Measurements from ENCODE around the gene TPX2. TPM values are rescaled to one million over a fixed set of nuclear protein-coding genes. Genes with fewer than 3 reads are reported as not detected.

The TPX2 gene
- total and polyA plus RNA-seq, 10 of the 15 experiments (the other 5 are each of a cell fraction or from before 2014, with no cell fraction given): 29.7 to 144 (median 89.0) TPM

DNA sequence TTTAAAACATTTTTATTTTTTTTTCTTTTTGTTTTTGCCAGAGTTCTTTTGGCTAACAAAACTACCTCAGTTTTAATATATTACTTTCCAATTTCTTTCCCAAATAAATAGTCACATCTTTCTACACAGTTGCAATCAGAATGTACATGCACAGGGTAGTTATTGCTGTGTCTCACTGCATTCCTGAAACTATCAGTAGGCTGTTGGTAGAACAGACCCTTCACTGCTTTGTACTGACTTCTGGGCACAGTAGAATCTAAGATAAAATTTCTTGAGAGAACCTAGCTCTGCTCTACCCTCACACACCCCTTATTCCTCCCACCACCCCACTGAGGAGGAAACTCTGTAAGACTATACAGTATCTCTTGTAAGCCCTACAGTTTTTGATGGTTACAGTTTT is 19.9 kb downstream of the TPX2 start:
- no peak for FAIRE-seq
- intact Hi-C loops (cut with micrococcal nuclease; ENCODE audit: unreplicated experiment): no loop called here
- Histone ChIP-seq H3K27ac (ENCODE audit: control insufficient read depth, insufficient read depth) (no peak overlapping the region), H4K20me1 (ENCODE audit: control insufficient read depth, insufficient read depth) (no peaks in the 10 kb centered on the region), H3K9ac (ENCODE audit: control insufficient read depth, insufficient read depth, low read length) (no peak overlapping the region), H3K9me3 (replicated peaks; ENCODE audit: control insufficient read depth, insufficient read depth, low read length) (no peaks in the 10 kb centered on the region), H3K79me2 (ENCODE audit: control insufficient read depth, insufficient read depth, low read length) (peaks cover 15% of the 10 kb centered on the region), H3K4me1 (ENCODE audit: control insufficient read depth, insufficient read depth, low read length) (no peaks in the 10 kb centered on the region), H3K27me3 (replicated peaks in 1 of 2; ENCODE audit: control insufficient read depth in 2 of 2, insufficient read depth in 2 of 2, low read length in 1 of 2) (no peaks in the 10 kb centered on the region), H3K4me2 (ENCODE audit: control insufficient read depth, insufficient read depth) (no peak overlapping the region), H2AFZ (ENCODE audit: control insufficient read depth, low read depth, low read length) (no peak overlapping the region), H3K36me3 (ENCODE audit: control insufficient read depth in 2 of 2, insufficient read depth in 2 of 2, low read length in 1 of 2) (peaks cover 5 to 29% of the 10 kb centered on the region in 2 experiments; a peak in 3 of 4 replicates), H3K4me3 (no peak overlapping the region)
- ChIA-PET POLR2A (no interaction called here), RAD21 (ENCODE audit: unreplicated experiment) (no interaction called here), SMC1A (ENCODE audit: uncharacterized antibody, unreplicated experiment) (interaction anchor here (1.6 kb wide), 1 partner anchor 11 kb away, joined by 4 read pairs; no protein-coding TSS in a partner anchor), CTCF (interaction anchor here (1.0 kb wide), 1 partner anchor 35 kb away, joined by 3 read pairs; no protein-coding TSS in a partner anchor)
- TF ChIP-seq FOXM1 (IDR thresholded peaks at IDR 0.05; ENCODE audit: low read depth, low read length) (no peak), IKZF1 (conservative IDR thresholded peaks at IDR 0.05) (no peak), RBBP5 (conservative IDR thresholded peaks at IDR 0.05) (no peak)
- no peak for DNase-seq (ENCODE audit: low read depth, low spot score)
- no TSS peak for BruUV-seq (replicated peaks)
- ATAC-seq: no peak
- in situ Hi-C loops (cut with MboI): no loop called here

DNA sequence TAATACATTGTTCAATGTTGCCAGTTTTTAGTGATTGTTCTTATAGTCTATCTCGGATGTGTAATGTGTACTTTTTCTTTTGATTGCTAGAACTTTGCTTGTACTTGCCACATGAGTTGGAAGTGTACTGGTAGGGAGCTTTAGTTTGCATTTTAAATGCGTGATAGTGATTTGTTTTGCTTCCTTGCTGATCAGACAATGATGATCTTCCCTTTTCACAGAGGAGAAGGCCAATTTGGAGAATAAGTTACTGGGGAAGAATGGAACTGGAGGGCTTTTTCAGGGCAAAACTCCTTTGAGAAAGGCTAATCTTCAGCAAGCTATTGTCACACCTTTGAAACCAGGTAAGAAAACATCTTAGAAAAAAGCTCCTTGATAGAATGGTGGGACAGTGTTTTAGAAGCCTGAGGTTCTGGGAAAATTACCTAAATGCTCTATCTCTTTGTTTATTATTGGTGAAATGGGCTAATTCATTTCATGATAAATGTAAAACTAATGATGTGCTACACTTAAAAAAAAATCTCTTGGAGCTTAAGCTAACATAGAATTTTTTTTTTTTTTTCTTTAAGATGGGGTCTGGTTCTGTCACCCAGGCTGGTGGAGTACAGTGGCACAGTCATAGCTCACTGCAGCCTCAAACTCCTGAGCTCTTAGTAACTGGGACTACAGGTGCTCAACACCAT is 20.9 kb downstream of the TPX2 start:
- H3K27ac ChIP-seq (ENCODE audit: control insufficient read depth, insufficient read depth): no peak overlapping the region
- ChIA-PET SMC1A (ENCODE audit: uncharacterized antibody, unreplicated experiment) (interaction anchor here (0.5 to 1.6 kb wide), 3 partner anchors 12 to 32 kb away, joined by 3 to 4 read pairs (median 3); no protein-coding TSS in a partner anchor), RAD21 (ENCODE audit: unreplicated experiment) (no interaction called here), CTCF (interaction anchor here (0.6 to 1.3 kb wide), 3 partner anchors 10 to 35 kb away, joined by 3 read pairs; no protein-coding TSS in a partner anchor), POLR2A (interaction anchor here (0.6 to 0.7 kb wide), 3 partner anchors 14 to 185 kb away, joined by 3 to 4 read pairs (median 3); no protein-coding TSS in a partner anchor)
- TSS peak; percentile 31 for BruUV-seq (replicated peaks)
- no peak overlapping the region for H2AFZ ChIP-seq (ENCODE audit: control insufficient read depth, low read depth, low read length)
- H3K27me3 ChIP-seq (replicated peaks in 1 of 2; ENCODE audit: control insufficient read depth in 2 of 2, insufficient read depth in 2 of 2, low read length in 1 of 2): no peaks in the 10 kb centered on the region
- no peak for DNase-seq (ENCODE audit: low read depth, low spot score)
- in situ Hi-C loops (cut with MboI) (no loop called here), intact Hi-C loops (cut with micrococcal nuclease; ENCODE audit: unreplicated experiment) (no loop called here)
- peaks cover 5 to 32% of the 10 kb centered on the region in 2 experiments; a peak in 3 of 4 replicates for H3K36me3 ChIP-seq (ENCODE audit: control insufficient read depth in 2 of 2, insufficient read depth in 2 of 2, low read length in 1 of 2)
- WGBS (ENCODE audit: insufficient coverage, insufficient replicate concordance, low lambda C conversion rate, missing lambda C conversion rate): 70% methylated on average over 2 of the region's 2 CpGs
- no peak overlapping the region for H3K4me2 ChIP-seq (ENCODE audit: control insufficient read depth, insufficient read depth)
- no peak for ATAC-seq
- no peak overlapping the region for H3K4me3 ChIP-seq
- H3K4me1 ChIP-seq (ENCODE audit: control insufficient read depth, insufficient read depth, low read length): no peaks in the 10 kb centered on the region
- H4K20me1 ChIP-seq (ENCODE audit: control insufficient read depth, insufficient read depth): no peaks in the 10 kb centered on the region
- H3K9ac ChIP-seq (ENCODE audit: control insufficient read depth, insufficient read depth, low read length): no peak overlapping the region
- no peaks in the 10 kb centered on the region for H3K9me3 ChIP-seq (replicated peaks; ENCODE audit: control insufficient read depth, insufficient read depth, low read length)
- peaks cover 10% of the 10 kb centered on the region for H3K79me2 ChIP-seq (ENCODE audit: control insufficient read depth, insufficient read depth, low read length)
- FAIRE-seq: no peak
- TF ChIP-seq SMAD5 (IDR thresholded peaks at IDR 0.05; ENCODE audit: low read depth): no peak
- TF ChIP-seq CHD2 (IDR thresholded peaks at IDR 0.05; ENCODE audit: borderline replicate concordance, low read depth, low read length): no peak
- no peak for TF ChIP-seq BCL11A (IDR thresholded peaks at IDR 0.05; ENCODE audit: low read depth, low read length)
- TF ChIP-seq ZNF217 (IDR thresholded peaks at IDR 0.05): no peak
- TF ChIP-seq ZZZ3 (IDR thresholded peaks at IDR 0.05; ENCODE audit: control insufficient read depth, insufficient read length, low read depth): no peak
- TF ChIP-seq ZNF207 (IDR thresholded peaks at IDR 0.05; ENCODE audit: borderline replicate concordance): no peak
- TF ChIP-seq POLR2AphosphoS5 (IDR thresholded peaks at IDR 0.05; ENCODE audit: low read length): no peak
- no peak for TF ChIP-seq SPI1 (IDR thresholded peaks at IDR 0.05; ENCODE audit: borderline replicate concordance, insufficient read depth, low read depth, low read length)
- TF ChIP-seq TBL1XR1 (IDR thresholded peaks at IDR 0.05; ENCODE audit: low read depth, low read length): no peak
- TF ChIP-seq RFX5 (IDR thresholded peaks at IDR 0.05; ENCODE audit: low read depth, low read length): no peak
- TF ChIP-seq RUNX3 (IDR thresholded peaks at IDR 0.05; ENCODE audit: low read length): no peak
- TF ChIP-seq, protein P1, sequence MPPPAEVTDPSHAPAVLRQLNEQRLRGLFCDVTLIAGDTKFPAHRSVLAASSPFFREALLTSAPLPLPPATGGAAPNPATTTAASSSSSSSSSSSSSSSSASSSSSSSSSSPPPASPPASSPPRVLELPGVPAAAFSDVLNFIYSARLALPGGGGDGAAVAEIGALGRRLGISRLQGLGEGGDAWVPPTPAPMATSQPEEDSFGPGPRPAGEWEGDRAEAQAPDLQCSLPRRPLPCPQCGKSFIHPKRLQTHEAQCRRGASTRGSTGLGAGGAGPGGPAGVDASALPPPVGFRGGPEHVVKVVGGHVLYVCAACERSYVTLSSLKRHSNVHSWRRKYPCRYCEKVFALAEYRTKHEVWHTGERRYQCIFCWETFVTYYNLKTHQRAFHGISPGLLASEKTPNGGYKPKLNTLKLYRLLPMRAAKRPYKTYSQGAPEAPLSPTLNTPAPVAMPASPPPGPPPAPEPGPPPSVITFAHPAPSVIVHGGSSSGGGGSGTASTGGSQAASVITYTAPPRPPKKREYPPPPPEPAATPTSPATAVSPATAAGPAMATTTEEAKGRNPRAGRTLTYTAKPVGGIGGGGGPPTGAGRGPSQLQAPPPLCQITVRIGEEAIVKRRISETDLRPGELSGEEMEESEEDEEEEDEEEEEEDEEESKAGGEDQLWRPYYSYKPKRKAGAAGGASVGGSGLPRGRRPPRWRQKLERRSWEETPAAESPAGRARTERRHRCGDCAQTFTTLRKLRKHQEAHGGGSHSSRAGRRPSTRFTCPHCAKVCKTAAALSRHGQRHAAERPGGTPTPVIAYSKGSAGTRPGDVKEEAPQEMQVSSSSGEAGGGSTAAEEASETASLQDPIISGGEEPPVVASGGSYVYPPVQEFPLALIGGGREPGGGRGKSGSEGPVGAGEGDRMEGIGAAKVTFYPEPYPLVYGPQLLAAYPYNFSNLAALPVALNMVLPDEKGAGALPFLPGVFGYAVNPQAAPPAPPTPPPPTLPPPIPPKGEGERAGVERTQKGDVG (CRISPR knock-in tag; IDR thresholded peaks at IDR 0.05): no peak
- TF ChIP-seq JUND (IDR thresholded peaks at IDR 0.05; ENCODE audit: low read depth, low read length): no peak
